PFSK-1 (cell line): ENCODE results near the gene TMEM72.

ENCODE experiments used
- FOXP2 ChIP-seq: optimal IDR thresholded peaks from 2 replicates; pipeline ENCODE3; 2011; ENCODE audit warnings: borderline replicate concordance, control low read depth, inconsistent platforms; ENCODE audit not compliant: insufficient read depth; ENCODE audit errors: extremely low read length, extremely low read depth
- POLR2AphosphoS5 ChIP-seq: IDR thresholded peaks from 2 replicates; pipeline ENCODE4 v1.6.1; 2012; ENCODE audit warnings: low read depth, mild to moderate bottlenecking, control low read depth, low read length, moderate library complexity
- SIN3A ChIP-seq: IDR thresholded peaks from 2 replicates; pipeline ENCODE4 v1.6.1; 2012; ENCODE audit warnings: mild to moderate bottlenecking, low read length, moderate library complexity, borderline replicate concordance; ENCODE audit not compliant: insufficient read depth
- TAF1 ChIP-seq: IDR thresholded peaks from 2 replicates; pipeline ENCODE4 v1.6.1; 2012; ENCODE audit warnings: low read length, control low read depth, borderline replicate concordance; ENCODE audit not compliant: insufficient read depth
- TF ChIP-seq, protein P1 (sequence below), 2 experiments: IDR thresholded peaks; 2 replicates each; pipeline versions ENCODE4 v1.6.1 to v1.8.0; 2011 to 2012; ENCODE audit warnings: low read depth in 2 of 2, low read length in 2 of 2, control low read depth in 1 of 2, inconsistent platforms in 1 of 2, mild to moderate bottlenecking in 1 of 2, moderate library complexity in 1 of 2; ENCODE audit not compliant: insufficient read depth in 1 of 2

DNA sequence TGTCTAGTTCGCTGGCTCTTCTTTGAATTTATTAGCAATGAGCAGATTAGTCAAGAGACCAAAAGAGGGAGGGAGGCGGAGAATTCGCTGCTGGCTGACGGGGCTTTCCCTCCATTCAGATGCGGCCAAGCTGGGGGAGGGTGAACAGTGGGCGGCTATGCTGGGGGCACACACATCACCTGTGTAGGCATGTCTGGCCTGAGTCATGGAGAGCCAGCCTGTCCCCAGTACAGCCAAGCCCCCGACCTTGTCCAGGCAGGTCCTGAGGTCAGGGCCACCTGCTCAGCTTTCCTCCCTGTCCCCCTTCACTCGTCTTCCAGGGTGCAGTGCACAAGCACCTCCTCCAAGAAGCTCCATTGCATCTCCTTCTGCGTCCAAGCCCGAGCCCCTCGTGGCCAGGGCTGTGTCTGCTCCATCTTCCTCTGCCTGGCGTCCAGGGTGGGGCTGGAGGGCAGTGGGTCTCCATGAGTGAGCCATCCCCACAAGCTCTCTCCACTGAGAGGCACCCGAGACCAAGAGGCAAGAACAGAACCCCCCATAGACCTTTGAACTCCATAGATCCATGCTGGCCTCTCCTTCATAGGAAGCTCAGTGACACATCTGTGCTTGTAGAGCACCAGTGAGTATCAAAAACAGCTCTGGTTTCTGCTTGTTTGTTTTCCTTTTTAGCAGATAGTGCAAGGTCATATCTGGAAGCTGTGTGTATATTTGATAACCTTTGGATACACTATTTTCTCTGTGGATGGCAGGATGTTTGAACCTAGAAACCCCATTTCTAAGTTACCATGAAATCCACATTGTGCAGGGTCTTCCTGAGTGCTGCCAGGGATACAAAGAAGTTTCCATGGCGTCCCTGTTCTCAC lies 69.4 kb downstream of the TMEM72 start:
- TF ChIP-seq SIN3A (no peak), POLR2AphosphoS5 (no peak), FOXP2 (no peak), TAF1 (no peak)
- TF ChIP-seq, protein P1, sequence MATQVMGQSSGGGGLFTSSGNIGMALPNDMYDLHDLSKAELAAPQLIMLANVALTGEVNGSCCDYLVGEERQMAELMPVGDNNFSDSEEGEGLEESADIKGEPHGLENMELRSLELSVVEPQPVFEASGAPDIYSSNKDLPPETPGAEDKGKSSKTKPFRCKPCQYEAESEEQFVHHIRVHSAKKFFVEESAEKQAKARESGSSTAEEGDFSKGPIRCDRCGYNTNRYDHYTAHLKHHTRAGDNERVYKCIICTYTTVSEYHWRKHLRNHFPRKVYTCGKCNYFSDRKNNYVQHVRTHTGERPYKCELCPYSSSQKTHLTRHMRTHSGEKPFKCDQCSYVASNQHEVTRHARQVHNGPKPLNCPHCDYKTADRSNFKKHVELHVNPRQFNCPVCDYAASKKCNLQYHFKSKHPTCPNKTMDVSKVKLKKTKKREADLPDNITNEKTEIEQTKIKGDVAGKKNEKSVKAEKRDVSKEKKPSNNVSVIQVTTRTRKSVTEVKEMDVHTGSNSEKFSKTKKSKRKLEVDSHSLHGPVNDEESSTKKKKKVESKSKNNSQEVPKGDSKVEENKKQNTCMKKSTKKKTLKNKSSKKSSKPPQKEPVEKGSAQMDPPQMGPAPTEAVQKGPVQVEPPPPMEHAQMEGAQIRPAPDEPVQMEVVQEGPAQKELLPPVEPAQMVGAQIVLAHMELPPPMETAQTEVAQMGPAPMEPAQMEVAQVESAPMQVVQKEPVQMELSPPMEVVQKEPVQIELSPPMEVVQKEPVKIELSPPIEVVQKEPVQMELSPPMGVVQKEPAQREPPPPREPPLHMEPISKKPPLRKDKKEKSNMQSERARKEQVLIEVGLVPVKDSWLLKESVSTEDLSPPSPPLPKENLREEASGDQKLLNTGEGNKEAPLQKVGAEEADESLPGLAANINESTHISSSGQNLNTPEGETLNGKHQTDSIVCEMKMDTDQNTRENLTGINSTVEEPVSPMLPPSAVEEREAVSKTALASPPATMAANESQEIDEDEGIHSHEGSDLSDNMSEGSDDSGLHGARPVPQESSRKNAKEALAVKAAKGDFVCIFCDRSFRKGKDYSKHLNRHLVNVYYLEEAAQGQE (IDR thresholded peaks at IDR 0.05; ENCODE audit: insufficient read depth in 1 of 2, low read depth in 2 of 2, low read length in 2 of 2), result no peak
